ENCODE data around the gene ACOT12. TPM values are rescaled to one million over a fixed set of nuclear protein-coding genes. Genes with fewer than 3 reads are reported as not detected.
"Not testable (repeated sequence)": the region's sequence is repeated elsewhere in the genome, so short reads cannot be mapped to it uniquely, and the experiment has no call there.

The ACOT12 gene
- total RNA-seq (2014; rRNA removed; shearing (Covaris generic)): 0.03 TPM in 1 of 2 replicates, not detected in the other
- 0.03 TPM in 1 of 2 replicates, not detected in the other for polyA plus RNA-seq (2015; cell fraction: cytosol; rRNA removed)
- not detected in 2 replicates for polyA plus RNA-seq (2015; cell fraction: nucleus; rRNA removed)

DNA sequence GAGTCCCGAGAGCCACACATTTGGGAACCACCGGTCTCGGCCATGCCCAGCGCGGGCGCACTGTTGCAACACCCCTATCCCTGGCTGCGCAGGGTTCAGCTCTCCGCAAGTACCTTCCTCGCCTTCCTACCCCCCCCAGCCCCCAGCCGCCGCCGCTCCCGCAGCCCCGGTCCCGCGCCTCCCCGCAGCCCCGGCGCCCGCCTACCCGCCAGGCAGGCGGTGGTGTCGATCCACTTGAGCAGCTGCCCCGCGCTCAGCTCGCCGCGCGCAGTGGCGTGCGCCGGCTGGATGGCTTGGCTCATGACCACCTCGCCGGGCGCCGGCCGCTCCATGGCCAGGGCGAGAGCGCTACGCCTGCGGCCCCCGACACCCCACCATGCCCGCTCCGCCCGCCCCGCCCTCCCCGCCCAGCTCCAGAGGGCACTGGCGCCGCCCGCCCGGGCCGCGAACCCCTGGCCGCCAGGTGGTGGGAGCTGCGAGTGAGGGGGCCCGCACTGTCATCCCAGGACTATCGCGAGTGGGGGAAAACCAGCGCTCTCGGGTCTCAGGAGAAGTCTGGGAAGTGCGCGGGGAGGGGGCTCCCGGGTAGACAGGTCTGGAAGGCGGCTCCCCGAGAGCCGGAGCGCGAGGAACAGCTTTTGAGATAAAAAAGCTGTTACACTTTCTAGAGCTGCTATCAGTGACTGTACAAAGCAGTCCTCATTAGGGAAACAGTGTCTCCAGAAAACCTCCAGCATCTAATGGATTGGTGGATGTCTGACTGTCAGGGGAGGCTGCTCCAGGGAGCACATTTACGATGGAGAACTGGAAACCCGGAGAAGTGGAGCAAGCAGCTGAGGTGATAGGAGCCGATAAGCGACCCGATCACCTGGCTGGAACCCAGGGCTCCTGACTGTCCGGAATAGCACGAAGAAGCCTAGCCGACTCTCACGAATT lies at the start of gene ACOT12:
TSS of gene ACOT12 (minus strand) at position 352 of the 936 bp plus-strand sequence. CDS start at position 332, 20 bp downstream.
- no peak for DNase-seq (ENCODE audit: low read depth)

DNA sequence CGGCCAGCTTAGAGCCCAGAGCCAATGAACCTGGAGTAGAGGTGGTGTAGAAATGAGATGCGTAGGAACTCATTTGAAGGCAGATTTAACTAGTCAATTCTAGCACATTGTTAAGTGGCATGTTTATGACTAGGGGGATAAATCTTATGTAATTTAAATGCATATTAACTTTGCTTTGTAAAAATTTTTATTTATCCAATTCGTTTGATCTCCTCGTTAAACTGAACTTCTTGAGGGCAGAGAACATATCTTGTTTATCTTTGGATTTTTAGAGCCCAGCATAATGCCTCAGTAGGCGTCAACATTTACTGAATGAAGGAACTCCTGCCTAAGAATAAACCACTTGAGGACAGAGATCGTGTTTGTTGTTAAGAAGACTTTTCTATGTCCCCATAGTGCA lies 41.1 kb upstream of the ACOT12 start:
- DNase-seq (ENCODE audit: low read depth): no peak

DNA sequence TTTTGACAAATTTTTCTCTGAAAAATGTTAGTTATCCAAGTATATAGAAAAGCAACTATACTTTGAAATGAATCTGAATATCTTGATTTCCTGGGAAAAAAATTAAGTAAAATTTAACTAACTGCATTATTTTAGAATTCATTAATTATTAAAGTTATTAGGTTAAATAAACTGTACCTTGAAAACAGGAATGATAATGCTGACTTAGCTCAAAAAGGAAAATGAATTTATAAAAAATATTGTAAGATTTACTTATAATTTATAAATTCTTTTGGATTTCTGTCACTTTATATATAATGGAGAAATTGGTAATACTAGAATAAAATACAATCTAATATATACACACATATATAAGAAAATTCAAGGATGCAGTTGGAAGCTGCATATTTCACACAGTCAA lies 36.1 kb upstream of the ACOT12 start:
- no peak for DNase-seq (ENCODE audit: low read depth)

DNA sequence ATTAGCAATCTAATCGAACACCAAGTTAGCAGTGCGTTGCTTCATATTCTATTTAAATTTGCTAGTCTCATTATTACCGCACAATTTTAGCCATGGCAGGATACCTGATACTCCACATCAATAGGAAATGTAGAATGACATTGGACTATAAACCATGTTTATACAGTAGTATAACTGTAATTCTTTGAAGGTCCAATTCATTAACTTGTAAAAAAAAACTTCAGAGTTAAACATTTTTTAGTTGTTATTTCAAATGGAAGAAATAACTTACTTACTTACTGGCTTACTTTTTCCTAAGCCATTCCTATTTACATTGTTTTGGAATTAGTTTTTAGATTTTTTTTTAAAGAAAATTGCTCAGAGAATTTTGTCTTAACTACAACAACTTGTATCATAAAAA lies 35.4 kb upstream of the ACOT12 start:
- DNase-seq (ENCODE audit: low read depth): no peak

DNA sequence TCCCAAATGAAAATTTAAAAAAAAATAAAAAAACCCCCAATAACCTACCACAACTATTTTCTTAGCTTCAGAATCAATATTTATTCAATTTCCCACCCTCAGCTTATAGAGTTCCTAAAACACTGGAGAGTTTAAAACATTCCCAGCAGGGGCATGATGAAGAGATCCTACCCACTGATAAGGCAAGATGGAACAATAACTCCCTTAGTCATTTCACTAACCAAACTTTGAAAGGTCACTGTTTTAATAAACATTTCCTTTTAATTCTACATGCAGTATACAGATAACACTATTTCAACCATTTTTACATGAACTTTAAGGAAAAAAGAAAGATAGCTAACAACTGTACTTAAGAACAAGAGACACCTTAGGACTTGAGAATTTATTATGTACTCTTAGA lies 34.9 kb upstream of the ACOT12 start:
- DNase-seq (ENCODE audit: low read depth): no peak

DNA sequence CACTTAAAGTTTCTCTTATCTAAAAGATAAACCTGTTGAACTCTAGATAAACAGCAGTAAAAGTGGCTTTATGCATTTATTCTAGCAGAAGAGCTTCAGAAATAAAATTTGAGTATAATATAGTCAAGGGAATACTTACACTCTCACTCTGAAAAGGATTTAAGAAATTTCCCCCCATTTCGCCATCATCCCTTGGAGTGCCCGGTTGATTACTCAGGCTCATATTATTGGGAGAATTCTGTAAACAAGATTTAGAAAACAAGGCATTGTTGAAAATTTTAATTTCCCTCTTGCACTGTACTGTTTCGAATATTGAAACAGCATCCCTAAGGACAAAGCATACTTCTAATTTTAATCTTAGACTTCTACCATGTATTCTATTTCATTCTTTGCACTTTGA lies 34.5 kb upstream of the ACOT12 start:
- DNase-seq (ENCODE audit: low read depth): no peak

DNA sequence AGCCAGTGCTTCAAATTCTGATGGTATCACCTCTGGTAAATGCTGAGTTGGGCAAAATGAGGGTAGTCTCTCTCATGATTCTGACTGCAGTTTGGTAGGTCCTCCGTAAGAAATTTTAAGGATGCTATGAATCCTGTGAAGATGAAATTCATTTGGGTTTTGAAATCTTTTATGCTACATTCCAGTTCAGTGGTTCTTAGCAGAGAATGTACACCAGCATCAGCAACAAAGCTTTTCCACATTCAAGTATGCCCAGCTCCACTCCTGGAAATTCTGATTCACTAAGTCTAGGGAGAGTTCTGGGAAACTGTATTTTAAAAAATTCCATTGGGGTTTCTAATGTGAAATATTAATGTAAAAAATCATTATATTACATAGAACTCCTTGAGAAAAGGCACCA lies 33.6 kb upstream of the ACOT12 start:
- DNase-seq (ENCODE audit: low read depth): no peak

DNA sequence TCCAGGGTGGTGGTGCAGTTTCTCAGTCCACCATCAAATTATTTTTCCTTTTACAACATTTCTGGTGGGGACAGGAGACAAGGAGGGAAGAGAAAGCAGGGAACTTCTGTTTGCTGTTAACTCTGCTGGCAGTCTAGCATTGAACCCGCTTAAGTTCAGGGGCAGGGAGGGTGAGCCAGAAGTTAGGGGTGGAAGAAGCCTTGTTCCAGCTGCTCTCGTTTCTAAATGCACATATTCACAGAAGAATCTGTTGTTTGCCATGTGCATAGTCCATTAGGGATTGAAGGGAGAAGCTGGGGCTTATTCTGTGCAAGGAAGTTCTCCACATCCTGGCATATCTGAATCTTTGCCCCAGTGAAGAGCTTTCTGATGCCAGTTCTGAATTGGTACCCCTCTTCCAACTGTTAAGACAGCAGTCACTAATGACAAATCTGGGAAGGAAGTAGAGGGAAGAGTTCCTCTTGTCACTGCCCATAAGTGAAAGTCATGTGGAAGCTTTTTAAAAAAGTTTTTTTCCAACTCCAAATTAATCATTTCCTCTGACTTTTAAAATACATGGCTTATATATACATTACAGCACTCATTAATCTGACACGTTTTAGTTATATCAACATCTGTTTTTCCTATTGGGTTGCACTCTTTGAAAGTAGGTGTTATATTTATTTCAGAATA lies 32.6 kb upstream of the ACOT12 start:
- DNase-seq (ENCODE audit: low read depth): no peak

DNA sequence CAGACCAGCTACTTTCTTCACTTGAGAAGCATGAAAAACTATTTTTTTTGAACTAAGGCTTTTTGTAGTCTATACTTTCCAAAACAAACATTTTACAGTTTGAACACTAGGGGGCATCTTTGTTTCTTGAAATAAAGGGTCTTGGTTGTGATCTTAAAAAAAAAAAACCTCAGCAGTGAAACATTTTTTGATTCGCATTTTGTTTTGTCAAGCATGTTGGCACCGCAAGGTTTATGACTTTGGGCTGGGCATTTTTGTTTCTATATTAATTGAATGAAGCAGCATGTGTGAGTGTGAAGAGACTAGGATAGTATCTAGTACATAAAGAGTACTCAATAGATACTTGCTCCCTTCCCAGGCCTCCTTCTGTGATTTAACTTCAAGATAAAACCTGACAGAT lies 31.6 kb upstream of the ACOT12 start:
- DNase-seq (ENCODE audit: low read depth): peak; percentile 56

DNA sequence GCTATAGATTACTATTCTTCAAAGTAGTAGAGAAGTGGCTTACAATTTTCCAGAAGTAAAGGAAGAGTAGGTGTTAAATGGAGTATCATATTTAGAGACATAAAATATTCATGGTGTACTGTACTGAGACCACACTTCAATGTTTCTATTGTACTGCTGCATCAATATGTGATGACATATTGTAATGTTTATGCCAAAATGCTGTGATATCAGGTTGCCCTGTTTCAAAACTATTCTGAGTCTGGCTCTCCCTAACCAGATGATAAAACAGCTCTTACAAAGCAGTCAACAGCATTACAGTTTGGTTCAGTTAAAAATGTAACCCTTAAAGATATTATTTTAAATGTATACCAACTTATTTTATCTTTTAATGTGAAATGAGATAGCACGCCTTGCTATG lies 30.8 kb upstream of the ACOT12 start:
- DNase-seq (ENCODE audit: low read depth): no peak

DNA sequence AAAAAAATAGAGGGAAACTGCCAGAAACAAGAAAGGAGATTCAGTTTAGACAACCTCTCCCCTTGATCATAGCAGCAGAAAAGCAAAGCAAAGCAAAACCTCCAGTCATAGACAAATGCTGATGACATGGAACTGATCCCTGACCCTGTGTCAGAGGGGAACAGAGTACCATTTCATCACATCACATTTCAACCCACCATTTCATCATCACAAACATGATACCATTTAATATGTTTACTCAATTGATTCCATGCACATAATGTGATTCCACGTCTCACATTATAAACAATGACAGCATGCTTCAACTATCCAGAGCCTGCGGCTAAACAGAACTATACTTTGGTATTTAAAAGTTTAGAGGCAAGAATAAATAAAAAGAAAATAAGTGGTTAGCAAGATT lies 28.7 kb upstream of the ACOT12 start:
- no peak for DNase-seq (ENCODE audit: low read depth)

DNA sequence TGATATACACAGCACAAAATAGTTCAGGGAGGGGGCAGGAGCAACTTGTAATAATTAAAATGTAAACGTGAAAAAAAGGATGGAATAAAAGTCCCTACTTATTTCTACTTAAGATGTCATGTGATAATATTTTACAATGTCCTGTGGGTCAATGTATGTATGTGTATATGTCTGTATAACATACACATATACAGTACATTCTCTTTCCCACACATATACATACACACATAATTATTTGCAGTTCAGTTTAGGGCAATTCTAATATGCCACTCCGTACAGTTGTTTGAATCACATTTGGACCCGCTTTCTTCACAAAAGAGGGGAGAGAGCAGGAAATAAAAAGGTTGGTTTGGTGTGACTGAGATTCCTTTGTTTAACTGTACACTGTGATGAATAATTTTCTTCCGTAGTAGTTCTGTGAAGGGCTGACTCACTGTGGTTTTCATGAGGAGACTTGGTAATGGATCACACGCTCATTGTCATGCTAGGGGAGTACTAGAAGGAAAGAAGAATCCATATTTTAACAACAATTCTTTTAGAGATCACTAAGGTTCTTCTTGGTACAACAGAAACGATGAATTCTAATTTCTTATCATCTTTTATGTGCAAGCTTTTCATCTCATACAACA lies 26.2 kb upstream of the ACOT12 start:
- DNase-seq (ENCODE audit: low read depth): peak; percentile 96

DNA sequence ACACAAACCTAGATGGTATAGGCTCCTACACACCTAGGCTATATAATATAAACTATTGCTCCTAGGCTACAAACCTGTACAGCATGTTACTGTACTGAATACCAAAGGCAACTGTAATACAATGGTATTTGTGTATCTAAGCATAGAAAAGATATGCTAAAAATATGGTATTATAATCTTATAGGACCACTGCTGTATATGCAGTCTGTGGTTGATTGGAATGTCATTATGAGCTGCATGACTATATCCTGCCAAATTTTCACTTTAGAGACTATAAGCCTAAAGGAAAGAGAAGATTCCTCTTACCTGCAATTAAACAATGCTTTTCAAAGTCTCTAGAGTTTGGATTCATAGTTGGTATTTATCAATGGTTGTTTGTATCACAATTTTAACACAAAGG lies 24.7 kb upstream of the ACOT12 start:
- no peak for DNase-seq (ENCODE audit: low read depth)

DNA sequence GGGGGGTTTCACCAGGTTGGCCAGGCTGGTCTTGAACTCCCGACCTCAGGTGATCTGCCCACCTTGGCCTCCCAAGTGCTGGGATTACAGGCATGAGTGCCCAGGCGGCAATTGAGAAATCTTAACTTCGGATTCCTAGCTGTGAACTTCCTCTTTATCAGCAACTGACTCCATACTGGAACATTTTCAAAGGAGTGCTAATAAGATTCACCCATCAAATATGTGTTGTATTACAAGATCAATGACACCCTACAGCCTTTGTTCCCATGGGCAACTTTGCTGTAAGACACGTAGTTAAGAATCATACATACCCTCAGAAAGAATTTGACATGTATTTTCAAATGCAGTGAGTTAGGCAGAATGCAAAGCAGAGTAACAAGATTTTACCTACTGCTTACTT lies 23.1 kb upstream of the ACOT12 start:
- no peak for DNase-seq (ENCODE audit: low read depth)

DNA sequence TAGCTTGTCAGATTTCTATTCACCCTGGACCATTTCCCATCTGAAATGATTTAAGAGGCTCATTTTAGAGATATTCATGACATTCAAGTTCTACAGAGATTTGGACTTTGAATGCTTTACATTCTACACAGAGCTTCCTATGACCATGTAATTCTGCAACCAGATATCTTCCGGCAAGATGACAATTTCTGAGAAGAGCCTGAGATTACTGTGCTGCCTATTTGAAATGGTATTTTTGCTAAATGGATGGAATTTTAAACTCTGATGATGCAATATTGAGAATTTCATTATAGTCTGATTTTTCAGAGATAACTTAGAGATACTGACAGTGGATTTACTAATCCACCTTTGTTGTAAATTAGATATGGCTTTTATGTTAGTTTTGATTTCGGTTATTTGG lies 16.0 kb upstream of the ACOT12 start:
- no peak for DNase-seq (ENCODE audit: low read depth)

DNA sequence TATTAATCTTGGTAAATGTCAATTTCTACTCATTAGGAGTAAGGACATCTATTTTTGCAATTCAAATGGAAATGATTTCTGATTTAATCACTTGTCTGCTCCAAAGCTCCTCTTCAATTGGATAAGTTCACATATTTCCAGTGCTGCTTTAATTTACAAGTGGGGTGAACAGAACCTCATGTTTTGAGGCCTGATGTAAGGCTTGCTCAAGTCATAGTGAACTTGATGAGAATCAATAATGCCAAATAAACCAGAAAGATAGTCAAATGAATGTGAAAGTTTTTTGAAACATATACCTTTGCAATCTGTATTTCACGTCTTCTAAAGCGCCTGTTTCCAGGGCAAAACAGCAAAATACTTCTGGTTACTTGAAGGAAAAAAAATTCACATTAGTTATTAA lies 15.4 kb upstream of the ACOT12 start:
- no peak for DNase-seq (ENCODE audit: low read depth)

DNA sequence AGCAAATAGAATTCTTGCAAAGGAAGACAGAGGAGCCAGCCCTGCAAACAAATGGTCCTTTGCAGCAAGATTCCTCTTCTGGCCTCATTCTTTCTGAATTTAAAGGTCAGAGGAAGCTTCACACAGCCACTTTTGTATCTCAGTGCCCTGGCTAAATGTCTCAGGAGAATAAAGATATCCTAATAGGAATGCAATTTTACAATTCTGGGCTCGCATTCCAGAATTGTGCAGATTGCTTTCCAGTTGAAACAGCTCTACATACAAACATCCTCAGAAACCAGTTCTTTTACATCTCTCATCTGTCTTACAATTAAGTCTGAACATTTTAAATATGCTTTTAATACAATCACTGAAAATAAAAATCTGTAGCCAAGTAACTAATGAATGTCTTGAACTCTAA lies 14.6 kb upstream of the ACOT12 start:
- no peak for DNase-seq (ENCODE audit: low read depth)

DNA sequence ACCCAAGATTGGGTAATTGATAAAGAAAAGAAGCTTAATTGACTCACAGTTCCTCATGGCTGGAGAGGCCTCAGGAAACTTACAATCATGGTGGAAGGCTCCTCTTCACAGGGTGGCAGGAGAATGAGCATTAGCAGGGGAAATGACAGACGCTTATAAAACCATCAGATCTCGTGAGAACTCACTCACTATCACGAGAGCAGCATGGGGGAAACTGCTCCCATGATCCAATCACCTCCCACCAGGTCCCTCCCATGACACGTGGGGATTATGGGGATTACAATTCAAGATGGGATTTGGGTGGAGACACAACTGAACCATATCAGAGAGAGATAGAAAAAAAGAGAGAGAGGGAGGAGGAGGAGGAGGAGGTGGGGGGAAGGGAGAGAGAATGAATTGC lies 13.9 kb upstream of the ACOT12 start:
- not testable (repeated sequence) for DNase-seq (ENCODE audit: low read depth)

DNA sequence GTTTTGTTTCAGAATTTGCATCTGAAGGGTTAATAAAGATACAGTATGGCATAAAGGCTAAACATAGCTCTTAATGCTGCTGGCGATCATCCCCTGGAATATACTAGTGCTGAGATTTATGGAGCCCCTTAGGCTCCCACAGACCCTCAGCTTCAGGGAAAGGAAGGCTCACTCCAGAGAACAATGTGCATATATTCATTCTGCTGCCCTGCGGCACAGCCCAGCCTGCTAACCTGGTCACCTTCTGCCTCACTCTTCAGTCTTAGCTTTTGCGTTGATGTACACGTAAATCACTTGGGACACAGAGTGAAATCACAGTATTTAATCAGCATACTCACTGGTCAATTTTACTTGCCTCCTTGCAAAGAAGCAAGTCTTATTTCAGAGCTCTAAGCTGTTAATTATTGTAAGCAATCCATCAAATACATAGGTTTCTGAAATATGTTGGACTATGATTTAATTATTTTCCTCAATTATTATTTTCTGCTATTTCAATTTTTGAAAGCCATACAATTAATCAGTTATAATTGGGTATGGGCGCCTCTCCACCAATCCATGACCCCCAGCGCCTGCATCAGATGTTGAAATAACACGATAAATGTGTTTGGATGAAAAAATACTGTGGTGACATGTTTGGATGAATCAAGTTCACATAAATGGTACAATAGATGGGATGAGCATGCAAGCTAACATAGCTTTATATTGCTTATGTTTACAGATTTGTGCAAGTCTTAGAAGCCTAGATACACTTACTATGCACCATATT lies 11.4 kb upstream of the ACOT12 start:
- no peak for DNase-seq (ENCODE audit: low read depth)

DNA sequence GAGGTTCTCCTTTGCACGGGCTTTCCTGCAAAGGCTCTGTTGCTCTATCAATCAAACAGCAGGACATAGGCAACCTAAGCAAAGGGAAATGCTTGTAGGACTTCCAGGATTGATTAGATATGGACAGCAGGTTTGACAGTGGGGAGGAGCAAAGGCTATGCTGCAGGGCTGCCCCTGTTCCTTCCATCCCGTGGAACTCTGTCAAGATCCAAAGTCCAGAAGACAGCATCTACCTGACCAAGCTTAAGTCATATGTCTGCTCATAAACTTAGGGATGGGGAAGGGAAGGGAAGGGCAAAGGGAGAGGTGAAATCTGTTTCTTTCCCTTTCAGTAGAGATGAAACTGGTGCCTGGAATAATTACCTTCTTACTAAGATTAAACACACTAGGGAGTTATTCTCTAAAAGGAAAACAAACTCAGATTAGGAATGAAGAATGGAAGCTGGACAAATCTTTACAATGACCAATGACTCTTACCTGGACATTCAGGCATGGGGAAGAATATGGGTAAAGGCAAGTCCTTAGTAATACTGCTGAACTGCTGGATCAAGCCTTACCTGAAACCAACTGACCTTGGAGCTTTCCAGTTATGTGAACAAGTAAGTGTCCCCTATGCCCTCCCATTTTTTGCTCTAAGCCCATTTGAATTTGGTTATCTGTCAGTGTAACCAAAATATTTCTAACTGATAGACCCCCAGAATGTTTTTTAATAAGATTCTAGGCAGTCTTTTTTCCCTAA lies 8.4 kb upstream of the ACOT12 start:
- no peak for DNase-seq (ENCODE audit: low read depth)

DNA sequence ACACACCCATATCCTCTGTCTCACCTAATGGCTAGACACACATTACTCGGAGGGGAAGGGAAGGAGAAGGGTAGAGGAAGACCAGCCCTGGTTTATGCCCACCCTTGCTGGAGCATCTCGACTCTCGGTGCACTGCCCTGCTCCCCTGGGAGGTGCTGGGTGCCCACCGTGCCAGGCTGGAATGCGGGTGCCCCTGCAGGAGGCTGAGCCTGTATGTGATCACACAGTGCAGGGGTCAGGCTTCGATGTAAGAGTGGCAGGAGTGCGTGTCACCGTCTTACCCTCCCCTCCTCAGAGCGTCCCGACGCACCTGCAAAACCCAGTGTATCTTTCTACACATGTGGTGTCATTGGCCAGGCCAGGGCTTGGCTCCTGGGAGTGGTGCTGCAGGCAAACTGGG lies 7.3 kb upstream of the ACOT12 start:
- no peak for DNase-seq (ENCODE audit: low read depth)
